HG03039 (cell line): ENCODE results near the gene LEUTX.
"Not testable (repeated sequence)": the region's sequence is repeated elsewhere in the genome, so short reads cannot be mapped to it uniquely, and the experiment has no call there.

Source experiments
- ATAC-seq: cut with Tn5 transposase; IDR thresholded peaks from one replicate; pipeline ENCODE4 v1.9.1; 2021; ENCODE audit warnings: mild to moderate bottlenecking, moderate library complexity; ENCODE audit not compliant: unreplicated experiment

The LEUTX gene

GRCh38 chr19:39768786-39769185 is 9.9 kb upstream of the LEUTX start:
- no peak for ATAC-seq

- no peak for ATAC-seq
These were observed 2.2 kb downstream of the LEUTX start for GRCh38 chr19:39780894-39781293.

DNA sequence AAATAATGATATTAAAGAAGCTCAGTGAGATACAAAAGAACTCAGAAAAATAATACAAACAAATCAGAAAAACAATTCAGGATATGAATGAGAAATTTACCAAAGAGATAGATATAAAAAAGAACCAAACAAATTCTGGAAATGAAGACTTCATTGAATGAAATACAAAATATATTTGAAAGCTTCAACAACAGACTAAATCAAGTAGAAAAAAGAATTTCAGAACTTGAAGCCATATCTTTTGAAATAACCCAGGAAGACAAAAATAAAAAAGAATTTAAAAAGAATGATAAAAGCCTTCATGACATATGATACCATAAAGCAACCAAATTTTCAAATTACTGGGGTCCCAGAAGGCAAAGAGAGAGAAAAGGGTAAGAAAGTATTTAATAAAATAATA is 9.6 kb downstream of the LEUTX start:
- ATAC-seq = no peak

GRCh38 chr19:39792999-39793546 is 14.4 kb downstream of the LEUTX start:
- no peak for ATAC-seq

DNA sequence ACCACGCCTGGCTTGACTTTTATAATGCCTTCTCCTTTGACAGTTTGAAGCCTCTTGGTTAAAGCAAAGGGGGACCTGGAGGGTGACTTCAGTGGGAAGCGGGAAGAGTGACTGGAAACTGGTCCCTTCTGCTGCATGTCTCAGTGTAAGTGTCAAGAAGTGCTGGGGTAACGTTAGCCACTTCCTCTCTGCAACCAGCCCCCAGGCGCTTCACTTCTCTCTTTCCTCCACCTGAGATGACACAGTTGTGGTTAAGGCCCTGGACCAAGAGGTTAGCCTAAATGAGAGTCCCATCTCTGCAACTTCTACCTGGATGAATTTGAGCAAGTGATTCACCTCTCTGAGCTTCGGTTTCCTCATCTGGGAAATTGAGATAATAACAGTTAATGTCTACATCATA is 16.3 kb downstream of the LEUTX start:
- ATAC-seq = no peak

DNA sequence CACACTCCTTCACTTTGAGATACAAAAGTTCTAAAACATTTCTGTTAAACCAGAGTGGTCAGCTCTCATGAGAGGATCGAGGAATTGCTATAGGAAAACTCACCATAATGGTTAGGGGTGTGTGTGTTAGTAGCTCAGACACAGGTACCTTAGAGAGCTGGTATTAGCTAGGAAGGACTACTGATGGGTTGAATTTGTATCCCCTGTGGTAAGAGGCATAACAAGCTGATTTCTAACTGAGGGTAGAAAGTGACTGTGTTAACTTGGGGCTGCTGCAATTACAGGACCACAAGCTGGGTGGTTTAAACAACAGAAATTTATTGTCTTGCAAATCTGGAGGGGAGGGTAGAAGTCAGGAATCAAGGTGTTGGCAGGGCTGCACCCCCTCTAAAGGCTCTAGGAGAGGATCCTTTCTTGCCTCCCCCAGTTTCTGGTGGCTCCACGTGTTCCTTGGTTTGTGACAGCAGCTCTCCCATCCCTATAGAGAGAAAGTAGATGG is 17.4 kb downstream of the LEUTX start:
- no peak for ATAC-seq

DNA sequence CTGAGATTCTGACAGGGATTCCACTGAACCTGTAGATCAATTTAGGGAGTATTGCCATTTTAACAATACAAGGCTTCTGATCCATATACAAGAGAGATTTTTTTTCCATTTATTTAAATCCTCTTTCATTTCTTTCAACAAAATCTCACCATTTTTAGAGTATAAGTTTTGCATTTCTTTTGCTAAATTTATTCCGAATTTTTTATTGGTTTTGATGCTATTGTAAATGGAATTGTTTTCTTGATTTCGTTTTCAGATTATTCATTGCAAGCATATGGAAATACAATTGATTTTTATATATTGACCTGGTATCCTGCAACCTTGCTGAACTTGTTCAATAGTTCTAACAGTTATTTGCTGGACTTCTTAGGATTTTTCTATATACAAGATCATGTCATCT is 18.4 kb downstream of the LEUTX start:
- ATAC-seq = no peak

DNA sequence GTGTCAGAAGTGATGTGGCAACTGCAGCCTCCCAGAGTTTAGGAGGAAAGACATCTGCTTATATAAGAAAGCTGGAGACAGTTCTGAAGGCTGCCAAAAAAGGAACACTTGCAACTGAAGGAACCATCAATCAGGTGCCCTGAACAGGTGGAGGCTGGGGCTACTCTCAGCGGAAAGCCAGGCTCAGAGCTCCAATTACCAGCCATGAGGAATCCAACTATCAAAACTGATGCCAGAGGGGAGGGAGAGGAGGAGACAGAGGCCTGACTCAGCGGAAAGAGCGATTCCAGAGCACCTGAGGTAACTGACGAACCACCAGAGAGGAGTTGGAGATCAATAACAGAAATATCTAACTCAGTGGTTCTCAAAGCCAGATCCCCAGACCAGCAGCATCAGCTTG is 24.3 kb downstream of the LEUTX start:
- ATAC-seq = no peak

- ATAC-seq = no peak
These were observed 26.4 kb downstream of the LEUTX start for GRCh38 chr19:39805104-39805503.

DNA sequence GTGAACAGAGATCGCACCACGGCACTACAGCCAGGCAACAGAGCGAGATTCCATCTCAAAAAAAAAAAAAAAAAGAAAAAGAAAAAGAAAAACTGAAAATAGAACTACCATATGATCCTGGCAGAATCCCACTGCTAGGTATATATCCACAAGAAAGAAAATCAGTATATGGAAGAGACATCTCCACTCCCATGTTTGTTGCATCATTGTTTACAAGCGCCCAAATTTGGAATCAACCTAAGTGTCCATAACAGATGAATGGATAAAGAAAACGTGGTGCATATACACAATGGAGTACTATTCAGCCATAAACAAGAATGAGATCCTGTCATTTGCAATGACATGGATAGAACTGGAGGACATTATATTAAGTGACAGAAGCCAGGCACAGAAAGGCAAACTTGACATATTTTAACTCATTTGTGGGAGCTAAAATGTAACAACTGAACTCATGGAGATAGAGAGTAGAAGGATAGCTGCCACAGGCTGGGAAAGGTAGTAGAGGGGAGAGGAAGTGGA is 29.3 kb downstream of the LEUTX start:
- no peak for ATAC-seq

GRCh38 chr19:39808688-39809087 is 30.0 kb downstream of the LEUTX start:
- ATAC-seq = not testable (repeated sequence)

- no peak for ATAC-seq
These were observed 30.7 kb downstream of the LEUTX start for GRCh38 chr19:39809368-39809767.

GRCh38 chr19:39810424-39810823 is 31.8 kb downstream of the LEUTX start:
- ATAC-seq = no peak

DNA sequence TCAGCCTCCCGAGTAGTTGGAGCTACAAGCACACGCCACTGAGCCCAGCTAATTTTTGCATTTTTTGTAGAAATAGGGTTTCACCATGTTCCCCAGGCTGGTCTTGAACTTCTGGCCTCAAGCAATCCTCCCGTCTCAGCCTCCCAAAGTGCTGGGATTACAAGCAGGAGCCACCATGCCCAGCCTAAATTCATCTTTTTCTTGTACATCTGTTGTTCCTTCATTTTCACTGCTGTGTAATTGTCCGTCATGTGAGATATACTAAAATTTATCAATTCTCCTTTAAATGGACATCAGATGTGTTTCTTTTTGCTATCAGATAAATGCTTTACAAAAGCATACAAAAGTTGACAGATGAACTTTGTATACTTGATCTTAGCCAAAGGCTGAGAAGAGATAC is 32.4 kb downstream of the LEUTX start:
- ATAC-seq = no peak

DNA sequence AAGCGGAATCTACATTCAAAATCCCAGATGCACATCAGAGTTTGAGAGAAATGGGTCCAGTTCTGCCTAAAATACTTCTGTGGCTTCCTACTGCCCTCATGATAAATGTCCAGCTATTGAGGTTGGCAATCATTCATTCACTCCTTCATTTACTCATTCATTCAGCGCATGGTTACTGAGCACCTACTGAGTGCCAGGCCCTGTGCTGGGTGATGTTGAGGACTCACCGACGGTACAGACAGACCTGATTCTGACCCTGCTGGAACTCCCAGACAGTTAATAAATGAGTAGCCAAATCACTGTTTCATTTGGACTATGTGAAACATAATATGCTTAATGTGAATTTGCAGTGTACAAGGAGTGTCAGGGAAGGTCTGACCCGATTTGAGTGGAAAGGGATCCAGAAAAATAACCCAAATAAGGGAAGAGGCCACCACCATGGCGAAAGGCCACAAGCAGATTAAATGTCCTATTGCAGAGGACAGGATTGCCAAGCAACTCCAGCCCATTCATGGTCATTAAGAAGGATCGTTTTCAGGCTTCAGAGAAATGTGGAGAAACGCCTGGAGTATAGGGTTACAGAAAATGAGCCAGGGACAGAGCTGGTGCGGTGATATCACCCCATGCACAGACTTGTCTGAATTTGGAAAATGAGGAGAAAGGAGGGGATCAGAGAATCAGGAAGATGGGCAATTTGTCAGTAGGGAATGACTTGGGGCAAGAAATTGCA is 34.8 kb downstream of the LEUTX start:
- ATAC-seq = no peak

DNA sequence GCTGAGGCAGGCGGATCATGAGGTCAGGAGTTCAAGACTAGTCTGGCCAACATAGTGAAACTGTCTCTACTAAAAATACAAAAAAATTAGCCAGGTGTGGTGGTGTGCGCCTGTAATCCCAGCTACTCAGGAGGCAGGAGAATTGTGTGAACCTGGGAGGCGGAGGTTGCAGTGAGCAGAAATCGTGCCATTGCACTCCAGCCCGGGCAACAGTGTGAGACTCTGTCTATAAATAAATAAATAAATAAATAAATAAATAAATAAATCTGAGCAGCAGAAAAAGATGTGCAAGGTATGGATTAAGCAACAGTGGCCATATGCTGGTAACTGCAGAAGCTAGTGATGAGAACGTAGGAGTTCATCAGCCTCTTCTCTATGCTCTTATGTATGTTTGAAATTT is 35.5 kb downstream of the LEUTX start:
- not testable (repeated sequence) for ATAC-seq

DNA sequence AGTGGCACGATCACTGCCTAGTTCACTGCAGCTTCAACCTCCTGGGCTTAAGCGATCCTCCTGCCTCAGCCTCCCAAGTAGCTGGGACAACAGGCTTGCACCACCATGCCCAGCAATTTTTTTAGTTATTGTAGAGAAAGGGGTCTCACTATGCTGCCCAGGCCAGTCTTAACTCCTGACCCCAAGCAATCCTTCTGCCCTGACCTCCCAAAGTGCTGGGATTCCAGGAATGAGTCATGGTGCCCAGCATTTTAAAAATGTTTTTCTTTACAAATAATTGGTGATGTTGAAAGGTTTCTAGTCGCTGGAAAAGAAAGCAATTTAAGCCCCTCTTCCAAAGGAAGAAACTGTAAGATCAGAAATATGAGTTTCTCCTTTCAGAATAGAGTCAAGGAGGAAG is 35.9 kb downstream of the LEUTX start:
- ATAC-seq = no peak

GRCh38 chr19:39816287-39817048 is 37.8 kb downstream of the LEUTX start:
- no peak for ATAC-seq

DNA sequence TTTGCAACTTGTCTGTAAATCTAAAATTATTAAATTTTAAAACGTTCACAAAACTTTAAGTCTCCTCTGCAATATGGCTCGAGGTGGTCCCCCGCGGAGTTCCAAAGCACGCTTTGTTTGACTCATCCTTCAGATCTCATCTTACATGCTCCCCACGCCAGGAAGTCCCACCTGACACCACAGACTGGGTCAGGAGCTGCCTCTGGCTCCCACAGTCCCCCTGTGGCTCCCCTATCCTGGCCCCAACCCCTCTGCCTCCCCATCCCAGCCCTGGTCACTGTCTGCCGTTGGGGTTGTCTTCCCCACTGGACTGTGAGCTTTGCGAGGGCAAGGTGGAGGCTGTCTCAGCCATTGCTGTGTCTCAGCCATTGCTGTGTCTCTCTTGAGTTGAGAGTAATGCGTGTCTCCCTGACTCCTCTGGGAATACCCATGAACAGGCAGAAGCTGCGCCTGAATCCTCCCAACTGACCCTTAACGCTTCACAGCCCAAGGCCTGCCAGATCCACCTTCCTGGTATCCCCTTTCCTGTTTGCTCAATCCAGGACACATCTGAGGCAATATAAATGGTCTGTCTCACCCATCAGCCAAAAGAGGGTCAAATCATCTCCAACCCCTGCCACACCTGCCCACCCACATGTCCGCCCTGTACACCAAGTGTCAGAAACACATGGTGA is 39.4 kb downstream of the LEUTX start:
- ATAC-seq = no peak

GRCh38 chr19:39818626-39819097 is 40.0 kb downstream of the LEUTX start:
- no peak for ATAC-seq

DNA sequence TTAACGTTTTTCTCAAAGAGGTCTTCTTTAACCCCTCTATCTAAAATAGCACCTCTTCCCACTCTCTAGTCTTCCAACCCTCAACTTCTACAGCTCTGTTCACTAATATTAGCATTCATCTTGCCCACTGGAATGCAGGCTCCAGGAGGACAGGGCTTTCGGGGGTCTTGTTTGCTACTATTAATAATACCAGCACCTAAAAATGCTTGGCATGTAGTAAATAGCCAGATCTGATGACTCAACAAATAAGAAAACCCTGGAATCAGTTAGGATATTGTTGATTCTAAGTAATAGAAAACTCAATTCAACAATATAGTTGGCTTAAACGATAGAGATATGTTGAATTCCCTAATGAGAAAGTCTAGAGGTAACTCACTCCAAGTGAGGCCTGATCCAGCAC is 41.1 kb downstream of the LEUTX start:
- no peak for ATAC-seq
